Glomerular visceral epithelial cell (primary cell): ENCODE measurements around the gene PTPRF.
A peak's percentile ranks its signal among the peaks of the same experiment; 100 is the strongest.

Experiments
- DNase-seq: peaks from one replicate; pipeline ENCODE4 v3.0.0-alpha.2; 2016; ENCODE audit errors: extremely low spot score

The PTPRF gene

GRCh38 chr1:43577655-43578542, 47.2 kb downstream of the PTPRF start:
- no peak for DNase-seq

DNA sequence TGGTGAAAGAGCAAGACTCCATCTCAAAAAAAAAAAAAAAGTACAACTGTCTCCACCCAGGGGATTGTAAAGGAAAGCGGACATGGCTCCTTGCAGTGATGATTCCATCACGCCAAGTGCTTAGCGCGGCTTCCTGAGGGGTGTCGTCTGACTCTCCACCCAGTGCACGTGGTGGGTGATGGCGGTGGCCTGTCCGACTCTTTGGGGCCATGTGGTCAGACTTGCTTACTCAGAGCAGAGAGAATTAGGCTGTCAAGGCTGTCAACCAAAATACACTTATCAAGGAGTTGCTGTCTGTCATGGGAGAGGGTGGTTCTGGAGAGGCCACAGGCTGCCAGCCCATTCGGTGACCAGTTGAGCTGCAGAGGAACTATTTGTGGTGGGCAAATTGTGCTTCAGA, 49.4 kb downstream of the PTPRF start:
- DNase-seq, result no peak

- peak; percentile 94 for DNase-seq
These were observed 51.5 kb downstream of the PTPRF start for GRCh38 chr1:43582162-43582566.

DNA sequence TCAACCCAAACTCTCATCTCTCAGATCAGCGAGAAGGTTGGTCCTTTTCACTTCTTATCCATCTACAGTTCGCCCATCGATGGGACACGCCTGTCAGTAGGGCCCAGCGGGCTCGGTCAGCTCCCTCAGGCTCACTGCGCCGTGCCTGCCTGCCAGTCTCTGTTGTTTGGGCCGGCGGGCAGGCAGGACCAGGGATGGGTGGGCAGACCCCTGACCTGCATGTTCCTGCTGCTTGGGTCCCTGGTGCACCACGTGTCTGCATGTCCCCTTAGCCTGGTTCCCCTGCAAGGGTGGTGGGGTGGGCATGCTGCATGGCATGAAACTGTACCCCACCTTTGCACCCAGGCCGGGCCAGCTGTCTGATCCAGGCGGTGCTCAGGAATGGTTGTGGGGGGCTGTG, 52.4 kb downstream of the PTPRF start:
- no peak for DNase-seq

- no peak for DNase-seq
These were observed 53.5 kb downstream of the PTPRF start for GRCh38 chr1:43584204-43584603.

- no peak for DNase-seq
These were observed 54.9 kb downstream of the PTPRF start for GRCh38 chr1:43585557-43585956.

GRCh38 chr1:43586136-43586731, 55.6 kb downstream of the PTPRF start:
- DNase-seq, result no peak

GRCh38 chr1:43587001-43587400, 56.3 kb downstream of the PTPRF start:
- no peak for DNase-seq

DNA sequence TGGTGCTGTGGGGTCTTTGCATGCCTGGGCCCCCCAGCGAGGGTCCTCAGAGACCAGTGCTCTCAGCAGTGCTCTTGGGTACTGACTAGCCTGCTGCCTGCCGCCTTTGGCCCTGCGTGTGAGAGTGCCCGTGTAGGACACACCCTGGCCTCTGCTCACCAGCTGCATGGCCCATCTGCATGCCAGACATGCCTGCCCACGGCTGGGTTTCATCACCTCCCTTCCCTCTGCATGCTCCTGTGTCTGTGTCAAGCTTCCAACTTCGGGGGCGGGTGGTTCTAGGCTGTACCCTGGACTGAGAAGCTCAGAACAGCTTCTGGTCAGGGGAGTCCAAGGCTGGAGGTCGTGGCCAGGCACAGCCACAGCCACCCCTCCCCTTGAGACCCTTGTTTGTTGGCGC, 56.9 kb downstream of the PTPRF start:
- DNase-seq, result no peak

DNA sequence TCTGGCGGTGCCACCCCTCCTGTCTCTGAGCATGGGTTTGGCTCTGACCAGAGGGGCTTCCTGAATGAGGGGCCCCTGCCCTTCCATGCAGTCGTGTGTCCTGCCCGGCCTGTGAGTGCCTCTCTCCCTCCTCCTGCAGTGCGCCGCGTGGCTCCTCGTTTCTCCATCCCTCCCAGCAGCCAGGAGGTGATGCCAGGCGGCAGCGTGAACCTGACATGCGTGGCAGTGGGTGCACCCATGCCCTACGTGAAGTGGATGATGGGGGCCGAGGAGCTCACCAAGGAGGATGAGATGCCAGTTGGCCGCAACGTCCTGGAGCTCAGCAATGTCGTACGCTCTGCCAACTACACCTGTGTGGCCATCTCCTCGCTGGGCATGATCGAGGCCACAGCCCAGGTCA, 57.9 kb downstream of the PTPRF start:
- DNase-seq, result no peak

DNA sequence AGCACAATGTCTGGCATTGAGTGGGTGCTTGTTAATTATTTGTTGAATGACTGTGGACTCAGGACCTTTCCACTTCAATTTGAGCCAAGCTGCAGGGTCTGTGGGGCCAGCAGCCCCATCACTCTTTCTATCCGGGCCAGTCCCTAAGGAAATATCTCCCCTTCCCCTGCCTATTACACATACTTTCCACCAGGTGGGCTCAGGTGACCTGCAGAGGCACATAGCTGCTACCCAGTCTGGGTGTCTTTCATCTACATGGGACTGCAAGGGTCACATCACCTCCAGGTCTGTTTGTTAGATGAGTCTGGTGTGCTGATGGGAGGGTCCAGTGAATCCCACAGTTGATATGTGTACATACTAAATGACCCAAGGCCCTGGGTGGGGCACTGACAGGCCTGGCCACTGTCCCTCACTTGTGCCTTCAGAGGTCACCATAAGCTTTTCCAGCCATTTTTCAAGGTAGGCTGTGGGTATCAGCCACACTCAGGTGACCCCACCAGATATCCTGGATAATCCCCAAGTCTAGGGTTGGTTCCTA, 59.8 kb downstream of the PTPRF start:
- no peak for DNase-seq

- no peak for DNase-seq
These were observed 60.5 kb downstream of the PTPRF start for GRCh38 chr1:43591181-43591580.

DNA sequence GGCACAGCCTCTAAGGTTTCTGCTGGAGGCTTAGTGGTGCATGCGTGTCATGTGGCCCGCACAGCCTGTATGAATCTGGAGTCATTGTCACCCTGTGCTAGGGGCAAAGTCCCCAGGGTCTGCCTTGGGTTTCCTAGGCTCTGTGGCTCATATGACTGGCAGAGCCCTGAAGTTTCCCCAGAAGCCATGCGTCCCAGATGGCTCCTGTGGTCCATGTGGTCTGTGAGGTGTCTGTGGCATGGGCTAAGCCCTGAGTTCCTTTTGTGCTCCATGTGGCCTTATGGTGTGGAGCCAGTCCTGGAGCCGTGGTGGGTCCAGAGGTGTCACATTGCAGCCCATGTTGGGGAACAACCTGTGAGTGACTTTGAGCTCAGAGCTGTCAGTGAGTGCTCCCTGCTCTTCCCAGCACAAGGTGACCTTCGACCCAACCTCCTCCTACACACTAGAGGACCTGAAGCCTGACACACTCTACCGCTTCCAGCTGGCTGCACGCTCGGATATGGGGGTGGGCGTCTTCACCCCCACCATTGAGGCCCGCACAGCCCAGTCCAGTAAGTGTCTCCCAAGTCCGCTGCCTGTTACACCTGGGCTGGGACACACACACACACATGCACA, 61.5 kb downstream of the PTPRF start:
- DNase-seq, result no peak

DNA sequence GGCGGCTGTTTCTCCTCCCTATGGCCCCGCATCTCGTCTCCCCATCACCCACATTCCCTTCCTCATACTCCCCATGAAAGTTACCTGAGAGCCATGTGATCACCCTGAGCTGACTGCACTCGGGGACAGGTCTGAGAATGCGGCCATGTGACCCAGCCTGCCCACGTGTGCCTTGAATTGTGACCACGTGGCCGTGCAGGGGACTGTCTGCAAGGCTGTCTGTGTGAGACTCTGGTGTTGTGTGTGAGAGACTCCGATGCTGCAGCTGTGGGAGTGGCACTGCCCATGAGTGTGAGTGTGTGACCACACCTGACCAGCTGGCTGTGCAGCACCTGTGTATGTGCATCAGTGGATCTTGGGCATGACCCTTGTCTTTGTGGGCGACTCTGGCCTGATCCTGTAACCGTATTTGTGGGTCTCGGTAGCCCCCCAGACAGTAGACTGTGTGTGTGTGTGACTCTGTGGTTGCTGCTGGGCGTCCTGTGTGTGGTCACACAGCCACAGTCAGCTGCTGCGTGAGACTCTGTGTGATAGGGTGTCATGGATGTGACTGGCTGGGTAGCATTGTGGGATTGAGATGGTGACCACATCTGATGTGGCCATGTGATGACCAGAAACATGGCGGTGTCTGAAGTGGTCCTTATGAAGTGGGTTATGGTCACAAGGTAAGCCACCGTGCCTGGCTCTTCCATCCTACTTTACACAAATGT, 62.4 kb downstream of the PTPRF start:
- DNase-seq, result no peak

GRCh38 chr1:43596579-43596978, 65.9 kb downstream of the PTPRF start:
- DNase-seq, result no peak

DNA sequence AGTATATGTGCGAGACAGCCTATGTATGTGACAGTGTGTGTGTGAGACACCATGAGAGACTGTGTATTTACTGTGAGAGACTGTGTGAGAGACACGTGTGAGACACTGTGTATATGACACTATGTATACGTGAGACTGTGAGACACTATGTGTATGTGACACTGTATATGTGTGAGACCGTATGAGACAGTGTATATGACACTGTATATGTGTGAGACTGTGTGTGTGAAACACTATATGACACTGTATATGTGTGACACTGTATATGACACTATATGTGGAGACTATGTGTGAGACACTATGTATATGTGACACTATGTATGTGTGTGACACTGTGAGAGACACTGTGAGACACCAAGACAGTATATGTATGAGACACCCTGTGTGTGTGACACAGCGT, 66.3 kb downstream of the PTPRF start:
- DNase-seq, result no peak

DNA sequence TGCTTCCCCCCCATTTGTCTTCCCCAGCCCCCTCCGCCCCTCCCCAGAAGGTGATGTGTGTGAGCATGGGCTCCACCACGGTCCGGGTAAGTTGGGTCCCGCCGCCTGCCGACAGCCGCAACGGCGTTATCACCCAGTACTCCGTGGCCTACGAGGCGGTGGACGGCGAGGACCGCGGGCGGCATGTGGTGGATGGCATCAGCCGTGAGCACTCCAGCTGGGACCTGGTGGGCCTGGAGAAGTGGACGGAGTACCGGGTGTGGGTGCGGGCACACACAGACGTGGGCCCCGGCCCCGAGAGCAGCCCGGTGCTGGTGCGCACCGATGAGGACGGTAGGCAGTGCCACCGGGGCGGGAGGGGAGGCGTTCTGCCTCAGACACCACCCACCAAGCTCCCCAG, 67.0 kb downstream of the PTPRF start:
- DNase-seq, result no peak

DNA sequence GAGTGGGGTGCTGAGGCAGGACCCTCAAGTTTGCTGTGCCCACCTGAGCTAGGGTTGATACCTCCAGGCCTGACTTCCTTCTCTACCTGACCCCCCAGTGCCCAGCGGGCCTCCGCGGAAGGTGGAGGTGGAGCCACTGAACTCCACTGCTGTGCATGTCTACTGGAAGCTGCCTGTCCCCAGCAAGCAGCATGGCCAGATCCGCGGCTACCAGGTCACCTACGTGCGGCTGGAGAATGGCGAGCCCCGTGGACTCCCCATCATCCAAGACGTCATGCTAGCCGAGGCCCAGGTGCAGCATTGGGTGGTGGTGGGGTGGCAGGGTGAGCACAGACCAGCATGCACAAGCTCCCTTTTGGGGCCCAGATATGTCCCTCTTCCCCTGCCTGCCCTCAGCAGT, 67.9 kb downstream of the PTPRF start:
- no peak for DNase-seq

- DNase-seq, result no peak
These were observed 69.6 kb downstream of the PTPRF start for GRCh38 chr1:43600033-43601020.

- DNase-seq, result no peak
These were observed 72.3 kb downstream of the PTPRF start for GRCh38 chr1:43602990-43603389.

DNA sequence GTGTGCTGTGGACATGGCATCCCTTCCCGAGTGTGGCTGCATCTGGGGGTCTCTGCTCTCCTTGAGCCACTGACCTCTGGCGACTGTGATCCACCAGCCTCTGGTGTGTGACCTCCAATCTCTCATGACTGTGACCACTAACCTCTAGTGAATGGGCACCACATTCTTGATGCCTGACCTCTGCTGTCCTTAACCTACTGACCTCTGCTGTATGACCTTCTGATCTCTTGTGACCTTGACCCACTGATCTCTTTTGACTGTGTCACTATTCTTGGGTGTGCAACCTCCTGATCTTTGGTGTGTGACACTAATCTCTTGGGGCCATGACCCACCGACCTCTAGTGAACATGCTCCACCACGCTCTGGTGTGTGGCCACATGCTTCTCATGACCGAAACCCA, 73.5 kb downstream of the PTPRF start:
- DNase-seq, result no peak
